Endothelial cell of umbilical vein (primary cell): ENCODE measurements around the gene ADAMTS17.

Source experiments
- CTCF ChIP-seq, 2 donors: IDR thresholded peaks; 1 replicate in 1 of 2; 2 replicates in 1 of 2; pipeline ENCODE4 v1.5.1; 2011; ENCODE audit warnings: low read length in 2 of 2, mild to moderate bottlenecking in 2 of 2, moderate library complexity in 2 of 2, control low read depth in 1 of 2, inconsistent platforms in 1 of 2, low read depth in 1 of 2; ENCODE audit not compliant: insufficient read depth in 1 of 2; ENCODE audit errors: extremely low read depth in 1 of 2
- EZH2 ChIP-seq: IDR thresholded peaks from 2 replicates; pipeline ENCODE4 v1.6.1; 2012; ENCODE audit warnings: borderline replicate concordance, low read depth, mild to moderate bottlenecking, moderate library complexity, low read length, inconsistent platforms; ENCODE audit not compliant: severe bottlenecking

DNA sequence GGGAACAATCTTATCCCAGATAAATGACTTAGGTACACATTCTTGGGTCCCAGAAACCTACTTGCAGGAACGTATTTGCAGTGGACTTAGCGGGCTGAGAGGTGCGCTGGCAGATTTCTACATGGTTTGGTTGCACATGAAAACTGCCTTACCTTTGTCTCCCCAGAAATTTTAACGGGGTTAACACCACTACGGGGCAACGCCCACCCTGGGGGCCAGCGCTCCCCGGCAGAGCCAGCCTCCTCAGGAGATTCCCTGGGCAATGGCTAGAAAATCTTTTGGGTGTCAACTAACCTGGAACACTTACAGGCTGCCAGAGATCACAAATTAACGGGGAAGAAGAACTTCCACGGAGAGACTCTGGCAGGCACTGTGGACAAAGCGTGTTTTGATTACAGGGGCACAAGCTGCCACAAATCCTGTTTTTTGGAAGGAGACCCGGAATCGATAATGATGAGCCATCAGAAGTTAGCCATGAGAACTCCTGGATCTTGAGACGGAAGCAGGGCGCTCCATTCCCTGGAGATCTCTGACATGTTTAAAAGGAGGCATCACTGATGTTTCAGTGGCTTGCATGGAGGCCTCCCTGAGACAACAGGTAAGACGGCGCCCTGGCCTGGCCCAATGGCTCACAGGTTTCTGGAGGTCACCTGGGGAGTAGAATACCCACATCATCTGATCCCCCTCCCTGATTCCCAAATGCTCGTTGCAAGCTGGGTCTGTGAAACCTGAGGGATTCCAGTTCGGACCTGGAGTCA, 288.9 kb downstream of the ADAMTS17 start:
- TF ChIP-seq EZH2 (no peak), CTCF (IDR thresholded peaks at IDR 0.05; ENCODE audit: extremely low read depth in 1 of 2, insufficient read depth in 1 of 2, low read depth in 1 of 2, low read length in 2 of 2) (no peak)
